HG02588 (cell line): Measurements from ENCODE around the gene VWCE.

ENCODE experiments used
- ATAC-seq: cut with Tn5 transposase; IDR thresholded peaks from one replicate; pipeline ENCODE4 v1.9.1; 2021; ENCODE audit warnings: mild to moderate bottlenecking, moderate library complexity; ENCODE audit not compliant: unreplicated experiment

Gene VWCE

GRCh38 chr11:61331651-61332050 is 36.5 kb upstream of the VWCE start:
- ATAC-seq = no peak

- ATAC-seq = no peak
These were observed 34.8 kb upstream of the VWCE start for GRCh38 chr11:61329871-61330270.

DNA sequence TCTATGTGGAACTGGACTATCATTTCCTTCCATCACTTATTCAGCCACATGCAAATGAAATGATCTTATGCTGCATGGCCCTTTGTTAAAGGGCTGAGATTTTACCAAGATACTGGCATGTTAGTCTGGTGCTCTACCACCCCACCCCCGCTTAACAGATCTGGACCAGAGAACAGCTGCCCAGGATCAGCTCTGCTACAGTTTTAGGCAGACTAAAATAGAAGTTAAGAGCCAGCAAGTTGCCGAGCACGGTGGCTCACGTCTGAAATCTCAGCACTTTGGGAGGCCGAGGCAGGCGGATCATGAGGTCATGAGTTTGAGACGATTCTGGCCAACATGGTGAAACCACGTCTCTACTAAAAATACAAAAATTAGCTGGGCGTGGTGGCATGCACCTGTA is 33.2 kb upstream of the VWCE start:
- no peak for ATAC-seq

DNA sequence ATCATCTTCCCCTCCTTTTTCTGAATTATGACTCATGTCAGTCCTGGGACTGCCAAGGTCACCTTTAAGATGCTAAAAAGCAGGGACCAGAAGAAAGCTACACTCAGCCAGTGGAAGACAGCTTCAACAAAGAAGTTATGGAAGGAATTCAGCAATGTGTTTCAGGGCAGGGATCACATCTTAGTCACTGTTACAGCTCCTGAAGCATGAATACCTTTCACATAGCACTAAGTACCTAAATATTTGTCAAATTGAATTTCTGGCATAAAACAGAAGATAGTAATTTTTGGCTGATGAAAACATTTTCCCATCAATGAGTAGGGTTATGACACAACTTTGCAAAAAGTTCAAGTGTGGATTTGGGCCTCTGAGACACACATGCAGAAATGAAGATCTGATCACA is 32.6 kb upstream of the VWCE start:
- ATAC-seq = no peak

DNA sequence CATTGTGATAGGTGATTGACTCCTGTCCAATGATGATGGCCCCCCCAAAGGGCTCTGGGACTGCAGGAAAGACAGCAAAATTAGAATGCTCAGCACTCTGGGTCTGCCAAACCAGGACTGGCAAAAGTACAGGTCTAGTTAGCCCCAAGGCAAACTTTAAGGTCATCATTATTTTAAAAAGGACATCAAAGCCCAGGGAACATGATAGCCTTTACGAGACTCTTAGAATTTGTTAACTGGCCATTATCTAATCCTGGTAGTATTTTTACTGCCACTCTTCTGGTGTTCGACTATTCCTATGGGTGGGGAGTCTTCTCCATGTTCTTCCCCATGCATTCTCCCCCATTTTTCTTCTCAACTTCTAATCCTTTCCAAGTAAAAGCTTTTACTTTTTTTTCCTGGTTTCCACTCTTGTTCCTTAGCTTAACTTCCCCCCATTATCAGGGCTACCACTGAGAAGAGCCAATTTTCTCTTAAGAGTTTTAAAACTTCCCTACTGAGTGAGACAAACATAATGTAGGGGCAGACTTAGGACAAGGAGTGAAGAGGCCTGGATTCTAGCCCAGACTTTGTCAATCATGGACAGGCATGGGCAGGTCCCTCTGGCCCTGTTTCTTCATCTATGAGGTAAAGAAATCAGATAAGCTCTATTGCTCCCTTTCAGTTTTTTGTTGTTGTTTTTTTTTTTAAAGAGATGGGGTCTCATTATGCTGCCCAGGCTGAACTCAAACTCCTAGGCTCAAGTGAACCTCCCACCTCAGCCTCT is 30.7 kb upstream of the VWCE start:
- ATAC-seq = no peak

DNA sequence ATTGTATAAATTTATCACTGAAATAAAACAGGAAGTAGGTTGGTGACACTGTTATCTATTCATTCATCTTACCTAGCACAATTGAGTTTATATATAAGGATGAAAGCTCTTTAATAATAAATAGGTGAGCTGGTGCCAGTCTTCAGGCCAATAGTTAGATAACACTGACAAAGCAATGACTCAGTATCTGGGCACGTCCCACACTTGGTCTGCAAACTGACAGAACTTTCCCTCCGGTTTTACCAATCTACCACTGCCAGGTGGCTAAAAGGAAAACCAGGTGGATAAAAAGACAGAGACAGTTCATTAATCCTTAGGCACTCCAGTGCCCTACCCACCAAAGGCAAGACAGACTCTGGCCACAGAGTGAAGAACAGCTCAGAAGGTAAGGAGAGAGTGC is 20.1 kb upstream of the VWCE start:
- no peak for ATAC-seq

GRCh38 chr11:61310749-61311148 is 15.6 kb upstream of the VWCE start:
- ATAC-seq = no peak

- no peak for ATAC-seq
These were observed 14.6 kb upstream of the VWCE start for GRCh38 chr11:61309739-61310138.

DNA sequence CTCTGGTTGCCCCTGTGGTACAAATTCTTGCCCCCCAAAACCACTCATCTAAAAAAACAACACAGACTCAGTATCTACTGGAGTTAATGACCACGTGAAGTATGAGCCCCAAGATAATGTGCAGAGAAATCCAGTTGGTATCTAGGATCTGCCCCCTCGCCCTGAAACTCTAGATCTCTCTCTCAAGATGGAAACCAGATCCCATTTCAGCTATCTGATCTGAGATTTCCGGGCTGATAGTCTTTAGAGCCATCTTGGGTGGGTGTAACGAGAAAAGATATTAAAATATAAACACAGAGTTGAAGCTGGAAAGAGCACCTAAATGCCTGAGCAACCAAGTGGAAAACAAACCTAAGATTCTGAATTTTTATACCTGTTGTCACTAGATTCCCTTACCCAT is 14.0 kb upstream of the VWCE start:
- no peak for ATAC-seq

DNA sequence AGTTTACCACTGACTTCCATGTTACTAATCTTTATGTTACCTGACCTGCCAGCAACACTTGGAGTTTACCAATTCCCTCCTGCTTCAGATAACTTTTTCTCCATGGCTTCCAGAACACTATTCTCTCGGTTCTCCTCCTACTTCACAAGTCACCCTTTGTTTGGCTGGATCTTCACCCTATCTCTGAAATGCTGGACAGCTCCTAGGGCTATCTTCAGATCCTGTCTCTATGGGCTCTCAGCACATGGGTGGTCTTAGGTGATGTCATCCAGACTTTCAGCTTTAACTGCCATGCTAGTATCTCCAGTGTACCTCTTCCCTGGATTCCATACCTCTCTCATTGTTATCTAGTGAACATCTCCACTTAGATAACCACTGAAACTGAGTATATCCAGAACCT is 12.2 kb upstream of the VWCE start:
- no peak for ATAC-seq

DNA sequence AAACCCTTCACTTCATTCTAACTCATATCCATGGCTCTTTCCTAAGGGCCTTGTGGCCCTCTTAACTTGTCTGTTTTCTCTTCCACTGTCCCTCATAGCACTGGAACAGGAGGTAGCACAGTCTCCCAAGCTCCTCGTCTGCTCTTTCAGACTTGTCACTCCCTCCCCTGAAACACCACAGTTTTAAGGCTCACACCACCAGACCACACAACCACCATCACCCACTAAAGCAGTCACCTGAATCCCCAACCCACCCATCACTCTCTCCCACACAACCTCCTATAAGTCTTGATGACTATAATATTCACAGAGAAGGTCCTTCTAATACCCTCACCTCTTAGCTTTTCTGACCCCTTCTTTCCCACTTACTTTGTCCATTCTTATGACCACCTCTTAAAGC is 11.1 kb upstream of the VWCE start:
- no peak for ATAC-seq

- no peak for ATAC-seq
These were observed 10.3 kb upstream of the VWCE start for GRCh38 chr11:61305417-61305816.

DNA sequence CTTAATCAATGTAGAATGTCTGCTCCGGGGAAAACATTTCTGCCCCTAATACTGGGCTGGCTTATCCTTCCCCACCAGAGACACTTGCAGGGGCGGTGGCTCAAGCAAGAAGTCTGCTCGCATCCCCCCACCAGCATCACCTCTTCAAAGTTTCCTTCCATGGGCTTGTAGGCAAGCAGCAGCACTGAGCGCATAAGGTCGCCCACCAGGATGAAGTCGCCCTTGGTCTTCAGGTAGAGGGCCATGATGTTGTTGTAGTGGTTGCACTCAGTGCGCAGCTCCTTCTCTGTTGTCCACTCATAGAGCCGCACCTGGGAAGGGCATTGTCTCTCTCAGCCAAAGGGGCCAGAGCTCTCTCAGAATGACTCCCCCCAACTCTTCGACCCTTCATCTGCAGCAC is 8.6 kb upstream of the VWCE start:
- ATAC-seq = no peak

GRCh38 chr11:61302550-61302949 is 7.4 kb upstream of the VWCE start:
- ATAC-seq = no peak

DNA sequence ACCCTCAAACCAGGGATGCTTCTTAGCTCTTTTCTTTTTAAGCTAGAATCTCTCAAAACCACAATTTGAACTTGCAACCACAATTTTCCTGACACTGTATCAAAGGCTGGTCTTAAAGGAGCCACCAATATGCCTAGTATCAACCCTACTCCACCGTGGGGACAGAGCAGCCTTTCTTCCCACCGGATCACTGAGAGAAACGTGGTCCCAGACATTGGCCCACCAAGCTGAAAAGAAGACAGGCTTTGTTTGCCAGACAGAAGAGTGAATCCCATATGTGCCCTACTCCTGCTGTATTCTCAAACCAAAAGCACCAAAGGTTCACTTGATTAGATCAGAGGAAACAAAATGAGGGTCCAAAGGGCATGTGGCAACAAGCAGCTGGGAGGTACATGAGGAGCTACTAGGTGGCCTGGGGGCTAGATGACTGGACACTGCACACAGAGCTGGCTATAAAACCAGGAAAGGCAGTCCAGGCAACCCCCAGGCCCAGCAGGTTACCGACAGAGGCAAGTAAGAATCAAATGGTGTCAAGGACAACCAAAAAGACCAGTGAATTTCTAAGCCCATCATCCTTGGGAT is 3.6 kb upstream of the VWCE start:
- ATAC-seq = no peak

GRCh38 chr11:61297746-61298145 is 2.6 kb upstream of the VWCE start:
- ATAC-seq = no peak

GRCh38 chr11:61297341-61297740 is 2.2 kb upstream of the VWCE start:
- ATAC-seq = no peak

GRCh38 chr11:61295596-61295926 is 445 bp upstream of the VWCE start:
- ATAC-seq = no peak

DNA sequence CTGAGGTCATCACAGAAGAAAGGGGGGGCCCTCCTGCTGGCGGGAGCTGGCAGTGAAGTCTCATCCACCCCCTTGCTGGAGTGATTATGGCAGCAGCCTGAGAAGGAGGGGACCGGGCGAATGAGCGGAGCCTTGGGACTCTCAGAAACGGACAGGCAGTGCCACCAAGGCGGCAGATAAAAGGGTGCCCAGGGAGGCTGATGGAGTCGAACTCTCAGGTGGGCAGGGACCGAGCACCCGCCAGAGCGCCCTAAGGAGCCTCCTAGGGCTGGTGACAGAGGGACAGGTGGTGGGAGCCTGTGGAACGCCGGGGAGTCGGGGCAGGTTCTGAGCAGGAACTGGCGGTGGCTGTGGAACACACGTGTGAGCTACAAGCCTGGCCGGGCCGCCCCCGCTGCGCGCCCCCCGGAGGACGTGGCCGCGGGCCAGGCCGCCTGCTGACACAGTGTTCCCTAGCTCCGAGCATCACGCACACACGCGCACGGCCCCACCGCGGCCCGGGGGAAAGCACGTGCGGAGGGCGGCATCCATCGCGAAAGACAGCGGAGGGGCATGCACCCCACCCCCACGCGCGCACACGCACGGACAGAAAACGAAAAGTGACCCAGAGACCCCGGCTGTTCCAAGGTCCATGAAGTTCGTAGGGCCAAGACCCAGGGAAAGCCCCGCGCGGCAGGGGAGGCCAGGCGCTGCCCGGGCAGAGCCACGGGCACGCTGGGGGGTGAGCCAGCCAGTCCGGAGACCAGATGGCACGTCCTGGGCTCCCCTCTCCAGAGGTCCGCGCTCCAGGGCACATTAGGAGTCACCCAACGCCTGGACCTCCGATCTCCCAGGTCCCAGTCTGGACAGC is 1.0 kb downstream of the VWCE start:
- ATAC-seq = peak; percentile 36

DNA sequence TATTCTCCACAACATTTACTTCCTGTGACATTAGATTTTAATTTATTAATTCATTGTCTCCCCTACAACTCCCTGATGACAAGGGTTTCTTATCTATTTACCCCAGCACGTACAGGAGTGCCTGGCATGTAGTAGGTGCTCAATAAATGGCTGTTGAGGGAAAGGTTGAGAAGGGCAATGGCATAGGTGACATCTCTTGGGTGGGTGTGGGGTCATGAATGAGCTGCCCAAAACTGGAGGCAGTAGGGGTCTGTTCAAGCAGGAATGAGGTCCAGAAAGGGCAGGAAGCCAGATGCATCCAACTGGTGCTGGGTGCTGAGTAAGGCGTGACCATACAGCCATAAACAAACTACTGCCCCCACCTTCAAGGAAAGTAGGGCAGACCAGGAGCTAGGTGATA is 2.8 kb downstream of the VWCE start:
- no peak for ATAC-seq

DNA sequence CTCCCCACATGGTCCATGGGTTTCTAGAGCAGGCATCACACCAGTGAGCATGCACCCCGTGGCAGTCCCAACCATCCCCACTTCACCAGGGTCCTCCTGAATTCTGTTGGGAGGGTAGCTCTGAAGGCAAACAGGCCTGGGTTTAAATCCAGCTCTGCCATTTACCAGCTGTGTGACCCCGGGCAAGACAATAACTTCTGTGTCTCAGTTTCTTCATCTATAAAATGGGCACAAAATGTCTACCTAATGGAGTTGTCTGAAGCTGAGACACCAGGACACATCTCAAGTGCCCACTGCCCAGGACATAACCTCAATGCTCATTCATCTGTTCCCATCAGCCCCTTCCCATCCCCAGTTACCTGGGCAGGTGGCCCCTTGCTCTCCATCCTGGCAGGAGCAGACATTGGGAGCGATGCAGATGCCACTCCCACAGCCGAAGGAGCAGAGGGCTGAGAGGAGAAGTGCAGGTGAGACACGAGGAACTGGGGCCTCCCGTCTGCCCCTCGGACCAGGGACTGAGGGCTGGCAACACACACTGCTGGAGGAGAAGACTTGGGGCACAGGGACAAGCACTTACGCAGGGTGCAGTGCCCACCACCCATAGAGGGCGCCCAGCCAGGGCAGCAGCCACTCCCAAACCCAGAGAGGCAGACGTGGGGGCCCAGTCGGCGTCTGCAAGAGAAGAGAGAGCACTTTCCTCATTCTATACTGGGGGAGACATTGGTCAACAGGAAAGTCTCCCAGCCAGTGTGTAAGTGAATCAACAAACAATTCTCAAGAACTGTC is 4.0 kb downstream of the VWCE start:
- ATAC-seq = no peak
